Limb (tissue), 2 donors: ENCODE results near the gene DZIP1.
A peak's percentile ranks its signal among the peaks of the same experiment; 100 is the strongest.

Experiments used
- DNase-seq, 2 donors: peaks; one replicate each; pipeline ENCODE4 v3.0.0-alpha.2; 2016; ENCODE audit errors: extremely low spot score in 2 of 2

Gene DZIP1

GRCh38 chr13:95547531-95548167, 96.9 kb downstream of the DZIP1 start:
- DNase-seq, result no peak

- DNase-seq, result no peak
These were observed 97.6 kb downstream of the DZIP1 start for GRCh38 chr13:95546919-95547318.

GRCh38 chr13:95544293-95544692, 100.2 kb downstream of the DZIP1 start:
- no peak for DNase-seq

GRCh38 chr13:95541911-95542474, 102.5 kb downstream of the DZIP1 start:
- DNase-seq, result no peak

- DNase-seq, result no peak
These were observed 103.2 kb downstream of the DZIP1 start for GRCh38 chr13:95541308-95541707.

- DNase-seq, result peak in 1 of 2 donors; percentile 47
These were observed 103.6 kb downstream of the DZIP1 start for GRCh38 chr13:95540888-95541287.

GRCh38 chr13:95536632-95537241, 107.8 kb downstream of the DZIP1 start:
- DNase-seq, result peak in 1 of 2 donors; percentile 67

GRCh38 chr13:95535243-95535642, 109.3 kb downstream of the DZIP1 start:
- no peak for DNase-seq

- DNase-seq, result peak in 1 of 2 donors; percentile 38
These were observed 110.9 kb downstream of the DZIP1 start for GRCh38 chr13:95533545-95534160.

- no peak for DNase-seq
These were observed 114.3 kb downstream of the DZIP1 start for GRCh38 chr13:95530178-95530577.
